GM06990 (cell line): ENCODE data around the gene WDTC1.

Experiments
- DNase-seq: peaks from one replicate; pipeline ENCODE4 v3.0.0-alpha.2; 2011; ENCODE audit not compliant: insufficient read length; ENCODE audit errors: extremely low read depth
- H3K27me3 ChIP-seq: replicated peaks from 2 replicates; pipeline ENCODE4 v1.6.0; 2011; ENCODE audit warnings: low read length; ENCODE audit not compliant: control insufficient read depth, insufficient read depth
- H3K36me3 ChIP-seq: 2 replicates; pipeline ENCODE4 v1.5.1; 2011; ENCODE audit warnings: low read length; ENCODE audit not compliant: control insufficient read depth, insufficient read depth
- H3K4me3 ChIP-seq: replicated peaks from 2 replicates; pipeline ENCODE4 v1.5.1; 2011; ENCODE audit warnings: low read depth, mild to moderate bottlenecking, control low read depth, low read length
- CTCF ChIP-seq: IDR thresholded peaks from 2 replicates; pipeline ENCODE4 v1.5.1; 2011; ENCODE audit warnings: low read length, control low read depth, mild to moderate bottlenecking, inconsistent platforms; ENCODE audit not compliant: insufficient read depth, poor library complexity, severe bottlenecking

WDTC1 gene

DNA sequence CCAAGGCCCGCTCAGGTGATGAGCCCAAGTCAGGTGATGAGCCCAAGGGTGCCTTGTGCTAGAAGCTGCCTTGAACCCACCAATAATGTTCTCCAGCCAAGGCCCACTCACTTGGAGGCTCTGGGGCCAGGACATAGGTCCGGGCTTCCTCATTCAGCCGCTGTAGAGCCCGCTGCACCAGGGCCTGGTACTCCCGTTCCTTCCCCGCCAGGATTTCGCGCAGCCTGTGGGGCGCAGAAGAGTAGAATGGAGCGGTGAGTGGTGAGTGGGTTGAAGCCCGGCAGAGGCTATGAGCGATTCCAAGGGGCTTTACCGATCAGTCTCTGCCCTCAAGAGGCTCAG is 121.8 kb downstream of the WDTC1 start:
- DNase-seq, result no peak
- TF ChIP-seq CTCF, result no peak
- no peaks in the 10 kb centered on the region for H3K27me3 ChIP-seq
- H3K4me3 ChIP-seq, result peak overlapping the region; percentile 50
- H3K36me3 ChIP-seq, result no peaks in the 10 kb centered on the region; the same call in none of the 2 replicates

DNA sequence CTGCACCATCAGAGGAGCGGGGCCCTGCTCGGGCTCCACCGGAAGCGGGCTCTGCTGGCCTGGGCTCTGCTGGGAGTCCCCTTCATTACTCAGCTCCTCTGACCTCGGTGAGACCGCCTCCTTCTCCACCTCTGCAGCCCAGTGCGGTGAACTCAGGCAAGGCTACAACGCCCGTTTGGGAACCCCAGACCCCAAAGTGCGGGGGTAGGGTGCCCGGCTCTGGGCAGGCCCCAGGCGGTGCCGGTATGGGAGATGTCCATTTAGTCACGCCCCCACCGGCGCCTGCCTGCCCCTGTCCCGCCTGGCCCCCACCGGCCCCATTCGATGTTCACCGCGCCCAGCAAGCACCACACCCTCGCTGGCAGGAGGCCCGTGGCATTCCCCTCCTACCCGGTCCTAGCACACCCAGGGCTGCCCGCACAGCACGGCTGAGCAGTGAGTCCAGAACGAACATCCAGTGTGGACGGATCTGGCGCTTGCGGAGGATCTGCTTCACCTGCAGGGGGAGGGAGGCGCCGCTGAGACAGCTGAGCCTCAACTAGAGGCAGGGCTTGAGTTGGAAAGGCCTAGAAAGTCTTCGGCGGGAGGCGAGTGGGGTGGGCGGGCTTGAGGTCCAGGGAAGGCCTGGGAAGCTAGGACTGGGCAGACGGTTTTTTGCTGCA is 122.3 kb downstream of the WDTC1 start:
- no peaks in the 10 kb centered on the region; the same call in 1 of the 2 replicates for H3K36me3 ChIP-seq
- DNase-seq, result no peak
- H3K27me3 ChIP-seq, result no peaks in the 10 kb centered on the region
- TF ChIP-seq CTCF, result no peak
- peak overlapping the region; percentile 50 for H3K4me3 ChIP-seq

DNA sequence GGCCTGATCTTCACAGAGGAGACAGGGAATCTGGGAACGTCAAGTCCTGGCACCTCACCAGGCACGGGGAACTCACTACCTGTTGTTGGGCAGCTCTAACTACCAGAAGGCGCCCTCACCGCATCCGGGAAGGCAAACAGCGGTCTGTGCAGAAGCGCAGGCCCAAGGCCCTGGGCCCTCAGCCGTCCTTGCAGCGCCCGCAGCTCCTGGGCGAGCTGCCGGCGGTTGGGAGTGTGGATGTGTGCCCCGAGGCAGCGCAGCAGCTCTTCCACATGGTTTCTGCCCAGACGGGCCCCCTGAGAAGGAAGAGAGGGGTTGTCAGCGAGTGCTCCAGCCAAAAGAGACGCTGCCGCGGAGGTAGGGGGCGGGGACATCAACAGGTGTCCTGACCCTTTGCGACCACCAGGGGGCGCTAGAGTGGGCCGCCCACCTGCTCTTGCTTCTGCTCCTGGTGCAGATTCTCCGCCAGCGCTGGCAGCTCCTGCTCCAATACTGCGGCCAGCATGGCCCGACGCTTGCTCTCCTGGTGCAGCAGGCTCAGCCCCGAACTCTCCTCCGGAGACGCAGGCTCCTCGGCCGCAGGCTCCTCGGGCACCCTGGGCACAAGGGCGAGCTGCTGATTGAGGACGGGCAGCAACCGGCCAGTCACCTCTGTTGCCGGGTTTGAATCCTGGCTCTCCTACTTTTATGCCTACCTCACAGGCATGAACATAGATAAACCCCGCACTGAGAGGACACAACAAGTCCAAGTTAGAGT is 123.0 kb downstream of the WDTC1 start:
- H3K36me3 ChIP-seq, result no peaks in the 10 kb centered on the region; the same call in 1 of the 2 replicates
- TF ChIP-seq CTCF, result peak; percentile 97
- H3K27me3 ChIP-seq, result no peaks in the 10 kb centered on the region
- peak overlapping the region; percentile 50 for H3K4me3 ChIP-seq
- DNase-seq, result peak; percentile 80
